ENCODE measurements around the gene TTC16. TPM values are rescaled to one million over a fixed set of nuclear protein-coding genes. Genes with fewer than 3 reads are reported as not detected.
A peak's percentile ranks its signal among the peaks of the same experiment; 100 is the strongest.

Gene TTC16
- total RNA-seq, 1 donor from 2014 or later: 0.07 TPM

DNA sequence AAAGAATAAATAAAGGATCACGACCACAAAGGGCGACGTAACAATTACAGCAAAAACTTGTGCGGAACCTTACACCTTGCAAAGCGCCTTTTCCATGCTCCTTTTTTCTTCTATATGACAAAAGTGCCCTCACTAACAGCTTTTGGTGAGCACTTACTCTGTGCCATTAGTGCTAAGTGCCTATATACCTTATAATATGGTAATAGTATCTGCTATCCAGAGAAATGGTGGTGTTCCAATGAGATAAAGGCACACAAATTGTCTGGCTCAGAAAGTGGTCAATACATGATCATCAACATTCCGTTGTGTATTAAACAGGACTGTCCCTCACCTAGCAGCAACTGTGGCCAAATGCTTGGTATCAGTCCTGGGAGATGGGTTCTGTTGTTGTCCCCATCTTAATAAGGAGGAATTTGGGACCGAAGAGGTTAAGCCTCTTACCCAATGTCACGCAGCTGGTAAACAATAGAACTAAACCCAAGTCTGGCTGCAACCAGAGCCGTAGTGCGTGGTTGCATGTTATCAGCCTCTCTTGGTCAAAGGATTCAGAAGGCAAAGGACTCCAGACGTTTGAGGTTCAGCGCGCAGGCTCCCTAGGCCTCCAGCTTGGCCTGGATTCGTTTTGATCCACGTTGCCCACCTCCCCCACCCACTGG is 19.8 kb downstream of the TTC16 start:
- TF ChIP-seq, protein P1, sequence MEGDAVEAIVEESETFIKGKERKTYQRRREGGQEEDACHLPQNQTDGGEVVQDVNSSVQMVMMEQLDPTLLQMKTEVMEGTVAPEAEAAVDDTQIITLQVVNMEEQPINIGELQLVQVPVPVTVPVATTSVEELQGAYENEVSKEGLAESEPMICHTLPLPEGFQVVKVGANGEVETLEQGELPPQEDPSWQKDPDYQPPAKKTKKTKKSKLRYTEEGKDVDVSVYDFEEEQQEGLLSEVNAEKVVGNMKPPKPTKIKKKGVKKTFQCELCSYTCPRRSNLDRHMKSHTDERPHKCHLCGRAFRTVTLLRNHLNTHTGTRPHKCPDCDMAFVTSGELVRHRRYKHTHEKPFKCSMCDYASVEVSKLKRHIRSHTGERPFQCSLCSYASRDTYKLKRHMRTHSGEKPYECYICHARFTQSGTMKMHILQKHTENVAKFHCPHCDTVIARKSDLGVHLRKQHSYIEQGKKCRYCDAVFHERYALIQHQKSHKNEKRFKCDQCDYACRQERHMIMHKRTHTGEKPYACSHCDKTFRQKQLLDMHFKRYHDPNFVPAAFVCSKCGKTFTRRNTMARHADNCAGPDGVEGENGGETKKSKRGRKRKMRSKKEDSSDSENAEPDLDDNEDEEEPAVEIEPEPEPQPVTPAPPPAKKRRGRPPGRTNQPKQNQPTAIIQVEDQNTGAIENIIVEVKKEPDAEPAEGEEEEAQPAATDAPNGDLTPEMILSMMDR (IDR thresholded peaks at IDR 0.05; ENCODE audit: unreplicated experiment): no peak
- Mint-ChIP-seq H3K4me1 (ENCODE audit: low read depth) (no peaks in the 10 kb centered on the region), H3K4me3 (ENCODE audit: low read depth) (peak overlapping the region; percentile 86), H3K27ac (peak overlapping the region; percentile 92), H3K9me3 (ENCODE audit: low read depth) (no peaks in the 10 kb centered on the region), H3K27me3 (peaks cover 3% of the 10 kb centered on the region), H3K36me3 (ENCODE audit: insufficient read depth) (no peaks in the 10 kb centered on the region)
- DNase-seq (ENCODE audit: low spot score, unreplicated experiment): no peak

DNA sequence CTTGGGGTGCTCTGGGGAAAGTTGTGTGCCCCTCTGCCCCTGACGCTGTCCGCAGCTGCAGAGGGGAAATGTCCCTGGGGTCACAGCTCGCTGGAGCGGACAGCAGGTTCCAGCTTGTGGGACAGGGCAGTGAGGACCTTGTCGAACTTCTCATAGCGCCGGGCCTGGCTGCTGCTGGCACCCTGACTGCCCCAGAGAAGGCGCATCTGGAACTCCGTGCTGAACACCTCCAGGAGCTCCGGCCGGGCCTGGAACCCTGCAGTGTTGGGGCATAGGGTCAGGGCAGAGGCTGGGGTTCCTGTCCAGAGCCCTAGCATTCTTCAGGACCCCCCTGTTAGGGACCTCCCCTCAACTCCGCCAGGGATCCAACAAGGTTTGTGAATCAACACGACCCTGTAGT is 22.8 kb downstream of the TTC16 start:
- TF ChIP-seq, protein P1 (IDR thresholded peaks at IDR 0.05; ENCODE audit: unreplicated experiment): no peak
- Mint-ChIP-seq H3K36me3 (ENCODE audit: insufficient read depth) (no peaks in the 10 kb centered on the region), H3K4me1 (ENCODE audit: low read depth) (peaks cover 7% of the 10 kb centered on the region), H3K9me3 (ENCODE audit: low read depth) (no peaks in the 10 kb centered on the region), H3K27ac (no peak overlapping the region), H3K4me3 (ENCODE audit: low read depth) (no peak overlapping the region), H3K27me3 (peaks cover 3% of the 10 kb centered on the region)
- DNase-seq (ENCODE audit: low spot score, unreplicated experiment): no peak

DNA sequence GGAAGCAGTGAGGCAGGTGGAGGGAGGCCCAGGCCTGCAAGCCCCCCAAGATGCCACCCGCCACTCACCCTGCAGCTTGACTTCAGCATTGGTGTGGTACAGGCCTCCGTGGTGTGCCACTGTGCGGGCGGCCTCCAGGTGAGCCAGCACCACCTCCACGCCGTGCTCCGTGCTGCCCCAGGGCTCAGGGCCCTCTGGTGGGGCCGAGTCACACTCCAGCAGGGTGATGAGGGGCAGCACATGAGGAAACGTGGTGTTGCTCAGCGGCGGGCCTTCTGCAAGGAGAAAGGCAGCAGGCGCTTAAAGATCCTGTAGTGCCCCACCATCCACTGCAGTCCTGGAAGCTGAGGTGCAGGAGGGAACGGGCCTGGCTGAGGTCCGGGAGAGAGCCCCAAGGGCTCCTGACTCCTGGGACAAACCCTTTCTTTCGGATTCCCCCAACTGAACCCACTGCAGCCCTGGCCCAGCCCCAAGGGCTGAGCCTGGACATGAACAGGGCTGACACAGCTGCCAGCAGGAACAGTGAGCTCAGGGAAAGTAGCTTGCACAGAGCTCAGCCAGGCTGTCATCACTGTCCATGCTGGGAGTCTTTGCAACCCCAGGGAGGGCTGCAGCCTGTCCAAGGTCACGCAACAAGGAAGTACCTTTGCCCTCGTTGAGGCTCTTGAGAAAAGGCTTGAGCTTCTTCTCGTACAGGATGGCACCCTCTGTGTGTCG is 23.9 kb downstream of the TTC16 start:
- H3K27ac Mint-ChIP-seq: no peak overlapping the region
- no peak for DNase-seq (ENCODE audit: low spot score, unreplicated experiment)
- H3K9me3 Mint-ChIP-seq (ENCODE audit: low read depth): no peaks in the 10 kb centered on the region
- H3K36me3 Mint-ChIP-seq (ENCODE audit: insufficient read depth): no peaks in the 10 kb centered on the region
- H3K4me3 Mint-ChIP-seq (ENCODE audit: low read depth): no peak overlapping the region
- peaks cover 7% of the 10 kb centered on the region for H3K4me1 Mint-ChIP-seq (ENCODE audit: low read depth)
- peaks cover 3% of the 10 kb centered on the region for H3K27me3 Mint-ChIP-seq
- TF ChIP-seq, protein P1 (IDR thresholded peaks at IDR 0.05; ENCODE audit: unreplicated experiment): no peak

DNA sequence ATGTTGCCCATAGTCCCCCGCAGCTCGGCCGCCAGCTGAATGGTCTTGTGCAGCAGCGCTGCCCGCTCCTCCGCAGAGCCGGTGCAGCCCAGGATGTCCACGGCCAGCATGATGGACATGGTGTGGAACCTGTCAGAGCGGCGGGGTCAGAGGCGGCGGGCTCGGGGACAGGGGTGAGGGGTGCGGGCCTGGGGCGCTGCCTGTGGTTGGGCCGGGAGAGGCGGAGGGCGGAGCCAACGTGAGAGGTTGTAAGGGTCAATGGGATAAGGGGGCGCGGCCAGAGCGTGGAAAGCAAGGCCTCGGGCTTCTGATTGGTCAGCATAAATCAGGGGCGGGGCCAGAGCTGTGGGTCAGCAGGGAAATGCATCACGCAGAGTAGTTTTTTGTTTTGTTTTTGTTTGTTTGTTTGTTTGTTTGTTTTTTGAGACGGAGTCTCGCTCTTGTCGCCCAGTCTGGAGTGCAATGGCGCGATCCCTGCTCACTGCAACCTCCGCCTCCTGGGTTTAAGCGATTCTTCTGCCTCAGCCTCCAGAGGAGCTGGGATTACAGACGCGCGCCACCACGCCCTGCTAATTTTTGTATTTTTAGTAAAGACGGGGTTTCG is 26.1 kb downstream of the TTC16 start:
- H3K27ac Mint-ChIP-seq: peak overlapping the region; percentile 92

More for the DNA sequence above, 26.1 kb downstream of the TTC16 start:
- DNase-seq (ENCODE audit: low spot score, unreplicated experiment): peak; percentile 85
- Mint-ChIP-seq H3K4me3 (ENCODE audit: low read depth) (peak overlapping the region; percentile 68), H3K9me3 (ENCODE audit: low read depth) (no peaks in the 10 kb centered on the region), H3K27me3 (peaks cover 3% of the 10 kb centered on the region), H3K4me1 (ENCODE audit: low read depth) (peaks cover 7% of the 10 kb centered on the region), H3K36me3 (ENCODE audit: insufficient read depth) (no peaks in the 10 kb centered on the region)
- TF ChIP-seq, protein P1 (IDR thresholded peaks at IDR 0.05; ENCODE audit: unreplicated experiment): no peak
